Left kidney (tissue), 2 donors: ENCODE results near the gene CFAP99. TPM values are rescaled to one million over a fixed set of nuclear protein-coding genes. Genes with fewer than 3 reads are reported as not detected.

ENCODE experiments used
- DNase-seq: peaks from one replicate; pipeline ENCODE4 v3.0.0-alpha.2; 2013
- polyA plus RNA-seq: library from polyadenylated mRNA; unstranded; fragments of 120-200 nt; gene quantifications from one replicate; pipeline ENCODE4 v1.2.1, GENCODE V29; 2013; ENCODE audit not compliant: insufficient read length

The CFAP99 gene
- polyA plus RNA-seq, 1 donor: 0.80 TPM

GRCh38 chr4:2412534-2412884 is 6.2 kb upstream of the CFAP99 start:
- DNase-seq: no peak

- DNase-seq: peak; percentile 66
Observed at GRCh38 chr4:2412885-2413716, 5.7 kb upstream of the CFAP99 start.

GRCh38 chr4:2413821-2414610 is 4.7 kb upstream of the CFAP99 start:
- no peak for DNase-seq

GRCh38 chr4:2415213-2415612 is 3.5 kb upstream of the CFAP99 start:
- DNase-seq: no peak

- no peak for DNase-seq
Observed at GRCh38 chr4:2415881-2416563, 2.7 kb upstream of the CFAP99 start.

- DNase-seq: no peak
Observed at GRCh38 chr4:2416564-2417225, 2.1 kb upstream of the CFAP99 start.

GRCh38 chr4:2417226-2417764 is 1.5 kb upstream of the CFAP99 start:
- no peak for DNase-seq

- no peak for DNase-seq
Observed at GRCh38 chr4:2417765-2418649, 748 bp upstream of the CFAP99 start, which contains the start of gene ZFYVE28. Gene ZFYVE28 (minus strand): TSS chr4:2418645. CDS start chr4:2418323, 322 bp downstream.

- no peak for DNase-seq
Observed at GRCh38 chr4:2419814-2420213, 1.1 kb downstream of the CFAP99 start.

- DNase-seq: no peak
Observed at GRCh38 chr4:2421928-2422327, 3.2 kb downstream of the CFAP99 start.

GRCh38 chr4:2423066-2423465 is 4.3 kb downstream of the CFAP99 start:
- DNase-seq: no peak

GRCh38 chr4:2423695-2424094 is 4.9 kb downstream of the CFAP99 start:
- DNase-seq: no peak

GRCh38 chr4:2424581-2424980 is 5.8 kb downstream of the CFAP99 start:
- no peak for DNase-seq

GRCh38 chr4:2425386-2426068 is 6.8 kb downstream of the CFAP99 start:
- DNase-seq: no peak

- no peak for DNase-seq
Observed at GRCh38 chr4:2426069-2426397, 7.3 kb downstream of the CFAP99 start.

GRCh38 chr4:2426711-2427275 is 8.0 kb downstream of the CFAP99 start:
- no peak for DNase-seq

- no peak for DNase-seq
Observed at GRCh38 chr4:2427383-2428334, 8.9 kb downstream of the CFAP99 start.

- no peak for DNase-seq
Observed at GRCh38 chr4:2428496-2429213, 9.9 kb downstream of the CFAP99 start.
